Parietal lobe (tissue), 1 donor: ENCODE results near the gene CLTRN. TPM values are rescaled to one million over a fixed set of nuclear protein-coding genes. Genes with fewer than 3 reads are reported as not detected.

Experiments used
- total RNA-seq: library from RNA; depleted of rRNA; stranded (reverse); fragments of >200 nt; gene quantifications from one replicate; pipeline ENCODE4 v1.2.3, GENCODE V29; 2014

Gene CLTRN
- total RNA-seq: not detected

GRCh38 chrX:15664487-15665444 lies at the start of gene CLTRN:
Gene CLTRN (minus strand): TSS chrX:15664805. CDS start chrX:15664775, 30 bp downstream.

GRCh38 chrX:15600745-15601144 lies 63.9 kb downstream of the CLTRN start, which contains the start of gene ACE2:
Gene ACE2 (minus strand): TSS chrX:15600960. CDS start chrX:15600911, 49 bp downstream.

Other genes starting within 250 kb of the CLTRN start
- gene PIR, start 171.5 kb downstream of the CLTRN start, total RNA-seq: 2.8 TPM
- not detected for gene BMX, start 164.0 kb downstream of the CLTRN start, total RNA-seq
- not detected for gene ACE2, start 63.8 kb downstream of the CLTRN start, total RNA-seq
- 14.7 TPM for gene CA5B, start 73.5 kb upstream of the CLTRN start, total RNA-seq
- 9.7 TPM for gene ZRSR2, start 125.7 kb upstream of the CLTRN start, total RNA-seq
- 156 TPM for gene AP1S2, start 190.0 kb upstream of the CLTRN start, total RNA-seq